Inflammatory macrophage treated with lipopolysaccharide for 4 hours (primary cell): ENCODE measurements around the gene GPI.
"Not testable (repeated sequence)": the region's sequence is repeated elsewhere in the genome, so short reads cannot be mapped to it uniquely, and the experiment has no call there.

Source experiments
- DNase-seq: peaks from one replicate; pipeline ENCODE4 v3.0.0-alpha.2; 2020

The GPI gene

GRCh38 chr19:34364830-34365462 is at the start of gene GPI:
Gene GPI (plus strand): TSS chr19:34365196. CDS start chr19:34365267, 71 bp downstream.
- DNase-seq = peak; percentile 81

GRCh38 chr19:34316247-34316646 is 48.7 kb upstream of the GPI start:
- DNase-seq = no peak

GRCh38 chr19:34316741-34317301 is 48.2 kb upstream of the GPI start:
- DNase-seq = no peak

- no peak for DNase-seq
Observed at GRCh38 chr19:34317311-34317927, 47.6 kb upstream of the GPI start.

- DNase-seq = no peak
Observed at GRCh38 chr19:34319230-34319585, 45.8 kb upstream of the GPI start.

DNA sequence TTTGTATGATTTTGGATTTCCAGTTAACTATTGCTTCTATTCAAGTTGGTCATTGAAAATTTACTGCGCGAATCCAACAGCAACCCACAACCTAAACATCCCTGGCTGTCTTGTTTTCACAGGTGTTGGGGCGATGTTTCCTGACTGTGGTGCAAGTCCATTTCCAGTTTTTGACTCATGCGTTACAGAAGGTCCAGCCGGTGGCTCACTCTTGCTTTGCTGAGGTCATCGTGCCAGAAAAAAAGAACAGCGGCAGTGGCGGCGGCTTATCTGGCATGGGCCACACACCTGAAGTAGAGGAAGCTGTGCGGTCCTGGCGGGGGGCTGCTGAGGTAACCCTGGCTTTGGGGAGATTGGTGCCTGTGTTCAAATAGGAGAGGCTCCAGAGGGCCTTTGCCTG is 45.2 kb upstream of the GPI start:
- no peak for DNase-seq

GRCh38 chr19:34320277-34320676 is 44.7 kb upstream of the GPI start:
- DNase-seq = no peak

DNA sequence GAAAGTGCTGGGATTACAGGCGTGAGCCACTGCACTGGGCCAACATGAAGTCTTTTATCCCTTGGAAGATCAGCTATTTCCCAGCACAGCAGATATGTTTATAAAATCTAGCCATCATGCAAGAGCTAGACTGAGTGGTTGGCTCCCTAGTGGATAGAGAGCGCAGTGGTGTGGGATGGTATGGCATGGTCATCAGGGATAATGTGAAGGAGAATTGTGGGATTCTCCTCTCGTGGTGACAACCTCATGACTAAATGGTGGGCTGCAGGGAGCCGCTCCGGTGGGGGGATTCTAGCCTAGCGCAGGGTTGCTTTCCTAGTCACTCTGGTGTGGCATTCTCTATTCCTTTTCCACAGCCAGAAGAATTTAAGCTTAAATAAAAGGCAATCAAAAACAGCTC is 43.3 kb upstream of the GPI start:
- DNase-seq = no peak

GRCh38 chr19:34323433-34324204 is 41.4 kb upstream of the GPI start:
- DNase-seq = no peak

DNA sequence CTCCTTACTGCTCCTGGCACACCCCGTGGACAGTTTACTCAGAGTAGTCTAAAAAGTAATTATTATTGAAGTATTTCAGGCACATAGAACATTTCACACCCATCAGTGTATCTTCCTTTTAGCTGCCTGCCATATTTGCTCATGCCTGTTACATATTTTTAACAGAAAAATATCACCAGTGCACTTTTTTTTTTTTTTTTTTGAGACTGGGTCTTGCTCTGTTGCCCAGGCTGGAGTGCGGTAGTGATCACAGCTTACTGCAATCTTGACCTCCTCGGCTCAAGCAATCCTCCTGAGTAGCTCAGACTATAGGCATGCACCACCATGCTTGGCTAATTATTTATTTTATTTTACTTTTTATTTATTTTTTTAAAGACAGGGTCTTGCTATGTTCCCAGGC is 40.7 kb upstream of the GPI start:
- no peak for DNase-seq

DNA sequence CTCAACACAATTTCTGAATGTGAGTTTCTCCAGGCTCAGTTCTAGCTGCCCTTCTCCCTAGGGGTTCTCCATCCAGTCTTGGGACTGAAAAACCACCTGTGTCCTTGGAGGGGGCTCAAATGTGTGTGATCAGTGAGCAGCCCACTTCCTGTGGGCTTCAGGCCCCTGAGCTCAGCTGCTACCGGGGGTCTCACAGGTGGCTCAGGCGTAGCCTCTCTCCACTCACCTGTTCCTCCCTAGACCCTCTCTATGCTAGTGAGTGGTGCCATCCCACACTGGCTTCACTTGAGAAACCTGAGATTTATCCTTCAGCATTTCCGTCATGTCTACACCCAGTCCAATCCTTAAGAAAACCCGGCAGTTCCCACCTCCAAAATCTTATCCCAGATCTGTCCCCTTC is 39.8 kb upstream of the GPI start:
- DNase-seq = no peak

- no peak for DNase-seq
Observed at GRCh38 chr19:34325981-34326787, 38.8 kb upstream of the GPI start.

DNA sequence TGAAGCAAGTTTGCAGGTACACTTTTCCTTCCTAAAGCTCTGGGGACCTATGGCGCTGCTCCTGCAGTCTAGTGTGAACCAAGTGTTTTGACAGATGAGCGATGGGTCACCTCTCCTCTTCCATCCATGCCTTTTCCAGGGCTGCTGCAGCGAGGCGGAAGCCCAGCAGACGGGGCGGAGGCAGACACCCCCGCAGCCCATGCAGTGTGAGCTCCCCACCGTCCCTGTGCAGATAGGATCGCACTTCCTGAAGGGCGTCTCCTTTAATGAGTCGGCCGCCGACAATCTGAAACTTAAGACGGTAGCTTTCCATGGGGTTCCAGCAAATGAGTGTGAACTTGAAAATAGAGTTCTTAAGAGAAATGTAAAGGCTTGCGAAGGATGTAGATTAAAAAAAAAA is 37.1 kb upstream of the GPI start:
- DNase-seq = no peak

DNA sequence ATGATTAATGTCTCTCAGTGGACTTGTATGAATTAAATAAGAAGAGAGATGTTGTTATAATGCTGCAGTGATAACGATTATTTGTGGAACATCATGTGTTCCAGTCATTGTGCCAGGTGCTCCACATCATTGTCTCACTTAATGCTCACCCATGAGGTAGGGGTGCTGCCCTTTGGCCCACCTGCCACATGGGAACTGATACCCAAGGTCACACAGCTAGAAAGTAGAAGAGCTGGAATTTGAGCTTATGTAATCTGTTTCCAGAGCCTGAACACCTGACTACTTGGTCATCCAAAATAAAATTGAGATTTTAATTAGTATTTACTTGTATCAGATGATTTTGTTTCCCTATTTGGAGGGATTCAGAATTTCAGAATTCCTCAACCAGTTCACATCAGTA is 36.0 kb upstream of the GPI start:
- no peak for DNase-seq

GRCh38 chr19:34330116-34330515 is 34.9 kb upstream of the GPI start:
- no peak for DNase-seq

DNA sequence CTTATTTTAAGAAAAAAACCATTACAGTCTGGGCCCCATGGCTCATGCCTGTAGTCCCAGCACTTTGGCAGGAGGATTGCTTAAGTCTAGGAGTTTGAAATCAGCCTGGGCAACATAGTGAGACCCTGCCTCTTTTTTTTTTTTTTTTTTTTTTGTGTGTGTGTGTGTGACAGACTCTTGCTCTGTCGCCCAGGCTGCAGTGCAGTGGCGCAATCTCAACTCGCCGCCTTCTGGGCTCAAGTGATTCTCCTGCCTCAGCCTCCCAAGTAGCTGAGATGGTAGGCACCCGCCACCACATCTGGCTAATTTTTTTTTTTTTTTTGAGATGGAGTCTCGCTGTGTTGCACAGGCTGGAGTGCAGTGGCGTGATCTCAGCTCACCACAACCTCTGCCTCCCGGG is 34.4 kb upstream of the GPI start:
- DNase-seq = not testable (repeated sequence)

GRCh38 chr19:34331596-34331995 is 33.4 kb upstream of the GPI start:
- not testable (repeated sequence) for DNase-seq

- DNase-seq = no peak
Observed at GRCh38 chr19:34332027-34332760, 32.8 kb upstream of the GPI start.

DNA sequence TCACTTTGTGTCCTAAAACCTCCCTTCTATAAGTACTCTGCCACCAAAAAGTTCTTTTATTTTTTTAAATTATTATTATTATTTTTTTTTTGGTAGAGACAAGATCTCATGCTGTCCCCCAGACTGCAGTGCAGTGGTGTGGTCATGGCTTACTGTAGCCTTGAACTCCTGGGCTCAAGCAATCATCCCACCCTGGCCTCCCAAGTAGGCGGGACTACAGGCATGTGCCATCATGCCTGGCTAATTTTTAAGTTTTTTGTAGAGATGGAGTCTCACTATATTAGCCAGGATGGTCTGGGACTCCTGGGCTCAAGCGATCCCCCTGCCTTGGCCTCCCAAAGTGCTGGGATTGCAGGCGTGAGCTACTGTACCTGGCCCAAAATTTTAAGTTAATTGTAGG is 29.1 kb upstream of the GPI start:
- no peak for DNase-seq

- DNase-seq = peak; percentile 44
Observed at GRCh38 chr19:34336781-34337271, 28.2 kb upstream of the GPI start.

DNA sequence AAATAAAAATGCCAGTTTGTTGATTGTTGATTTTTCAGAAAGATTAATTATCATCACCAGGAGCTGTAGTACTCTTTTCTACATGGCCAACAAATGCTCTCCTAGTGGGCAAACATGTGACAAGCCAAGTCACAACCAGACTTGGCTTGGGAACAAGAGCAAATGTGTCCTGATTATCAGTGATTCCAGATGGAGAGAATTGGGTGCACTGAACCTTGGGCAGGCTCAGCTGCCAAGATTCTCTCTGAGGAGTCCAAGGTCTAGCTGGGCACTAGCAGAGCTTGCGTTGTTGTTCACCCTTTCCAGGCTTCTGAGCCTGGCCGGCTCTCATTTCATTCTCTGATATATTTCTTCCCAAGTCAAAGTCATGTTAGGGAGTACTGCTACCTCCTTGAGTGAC is 27.3 kb upstream of the GPI start:
- no peak for DNase-seq
